Liver (tissue), 3 donors: ENCODE data around the gene SLC6A18.

Experiments used
- CTCF ChIP-seq: fragments of 150-350 bp; IDR thresholded peaks from 2 replicates; pipeline ENCODE4 v1.5.1; 2017; ENCODE audit warnings: improper control_type of control experiment, low read depth, low read length; ENCODE audit not compliant: missing input control
- MAX ChIP-seq: IDR thresholded peaks from 2 replicates; pipeline ENCODE4 v1.6.1; 2016; ENCODE audit warnings: antibody characterized with exemption
- REST ChIP-seq: IDR thresholded peaks from 2 replicates; pipeline ENCODE4 v1.6.1; 2016; ENCODE audit warnings: antibody characterized with exemption, mild to moderate bottlenecking
- RXRA ChIP-seq, 2 donors: IDR thresholded peaks; 2 replicates each; pipeline ENCODE4 v1.6.1; 2017 to 2018; ENCODE audit warnings: antibody characterized with exemption in 2 of 2, mild to moderate bottlenecking in 1 of 2
- TAF1 ChIP-seq: conservative IDR thresholded peaks from 2 replicates; pipeline ENCODE4 v1.6.1; 2016; ENCODE audit warnings: antibody characterized with exemption, mild to moderate bottlenecking
- YY1 ChIP-seq: IDR thresholded peaks from 2 replicates; pipeline ENCODE4 v1.6.1; 2016; ENCODE audit warnings: antibody characterized with exemption, mild to moderate bottlenecking
- donor health status: healthy.
- donor health status: healthy.

GRCh38 chr5:1176473-1177391 lies 48.4 kb upstream of the SLC6A18 start:
- TF ChIP-seq CTCF (no peak), YY1 (no peak), MAX (no peak), RXRA (IDR thresholded peaks at IDR 0.05) (no peak), TAF1 (no peak), REST (no peak)
